ENCODE data around the gene NANS.

DNA sequence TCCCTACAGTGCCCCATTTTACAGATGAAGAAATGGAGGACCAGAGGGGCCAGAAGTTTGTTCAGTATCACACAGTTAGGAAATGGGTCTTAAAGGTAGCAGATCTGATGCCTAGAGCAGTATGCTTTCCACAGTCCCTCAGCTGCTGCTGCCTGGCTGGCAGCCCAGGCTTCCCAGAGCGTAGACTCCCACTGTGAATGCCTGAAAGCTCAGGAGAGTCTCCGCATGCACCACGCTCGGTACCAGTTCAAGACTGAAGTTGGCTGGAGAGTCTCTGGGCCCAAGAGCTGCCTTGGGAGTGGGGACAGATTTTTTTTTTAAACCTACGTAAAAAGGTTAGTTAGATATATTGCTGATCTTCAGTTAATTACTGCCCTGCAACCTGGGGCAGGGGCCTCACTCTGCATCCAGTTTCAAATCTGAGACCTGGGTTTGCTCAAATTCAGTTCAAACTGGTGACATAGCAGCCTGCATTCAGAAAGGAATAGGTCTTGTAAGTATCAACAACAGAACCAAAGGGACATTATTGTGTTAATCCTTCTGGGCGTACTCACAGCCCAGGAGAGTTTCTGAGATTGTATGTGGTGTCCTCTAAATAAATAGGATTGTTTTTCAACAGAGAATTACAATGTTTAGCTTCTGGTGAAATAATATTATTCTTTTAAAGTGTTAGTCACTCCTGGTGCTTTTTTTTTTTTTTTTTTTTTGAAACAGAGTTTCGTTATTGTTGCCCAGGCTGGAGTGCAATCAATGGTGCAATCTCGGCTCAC lies 8.3 kb downstream of the NANS start:
- TF ChIP-seq CTCF (IDR thresholded peaks at IDR 0.05; ENCODE audit: control extremely low read depth in 1 of 3, insufficient read depth in 1 of 3, low read depth in 1 of 3, low read length in 3 of 3), result no peak
- TF ChIP-seq POLR2AphosphoS5 (IDR thresholded peaks at IDR 0.05; ENCODE audit: low read depth, low read length), result no peak
- TF ChIP-seq SRF (IDR thresholded peaks at IDR 0.05; ENCODE audit: low read depth, low read length), result no peak
- no peak for TF ChIP-seq BACH1 (IDR thresholded peaks at IDR 0.05; ENCODE audit: low read length)
- TF ChIP-seq POLR2A (IDR thresholded peaks at IDR 0.05; ENCODE audit: control extremely low read depth in 1 of 2, low read depth in 2 of 2, low read length in 2 of 2), result no peak
- TF ChIP-seq RFX5 (IDR thresholded peaks at IDR 0.05; ENCODE audit: borderline replicate concordance, low read depth, low read length), result no peak
- no peak for TF ChIP-seq EZH2 (IDR thresholded peaks at IDR 0.05; ENCODE audit: low read depth, low read length, severe bottlenecking)
